ENCODE results near the gene PKN3.

The PKN3 gene

GRCh38 chr9:128718047-128718446 lies 15.7 kb downstream of the PKN3 start:
- no peaks in the 10 kb centered on the region for H3K9me3 ChIP-seq (ENCODE audit: control insufficient read depth, insufficient read depth, low read length)
- DNase-seq (ENCODE audit: low read depth, low spot score), result no peak
- H3K4me3 ChIP-seq (ENCODE audit: low read length), result no peak overlapping the region
- H3K36me3 ChIP-seq (ENCODE audit: control insufficient read depth, insufficient read depth, low read length), result peaks cover 10% of the 10 kb centered on the region
- H3K27me3 ChIP-seq (ENCODE audit: control insufficient read depth, insufficient read depth, low read length), result no peaks in the 10 kb centered on the region
- no peak overlapping the region for H3K27ac ChIP-seq (ENCODE audit: low read length)
- no peaks in the 10 kb centered on the region for H3K4me1 ChIP-seq (ENCODE audit: control insufficient read depth, insufficient read depth, low read length)
- WGBS (ENCODE audit: insufficient coverage, insufficient read length), result no CpG with 5 or more reads among the region's 8 CpGs

- WGBS (ENCODE audit: insufficient coverage, insufficient read length), result no CpG with 5 or more reads among the region's 5 CpGs
- no peak overlapping the region for H3K27ac ChIP-seq (ENCODE audit: low read length)
- H3K27me3 ChIP-seq (ENCODE audit: control insufficient read depth, insufficient read depth, low read length), result no peaks in the 10 kb centered on the region
- no peak for DNase-seq (ENCODE audit: low read depth, low spot score)
- no peaks in the 10 kb centered on the region for H3K4me1 ChIP-seq (ENCODE audit: control insufficient read depth, insufficient read depth, low read length)
- no peaks in the 10 kb centered on the region for H3K9me3 ChIP-seq (ENCODE audit: control insufficient read depth, insufficient read depth, low read length)
- no peak overlapping the region for H3K4me3 ChIP-seq (ENCODE audit: low read length)
- H3K36me3 ChIP-seq (ENCODE audit: control insufficient read depth, insufficient read depth, low read length), result peaks cover 8% of the 10 kb centered on the region
These were observed 16.2 kb downstream of the PKN3 start for GRCh38 chr9:128718475-128718874.

GRCh38 chr9:128719919-128720605 lies 17.8 kb downstream of the PKN3 start:
- H3K4me3 ChIP-seq (ENCODE audit: low read length), result no peak overlapping the region
- no CpG with 5 or more reads among the region's 30 CpGs for WGBS (ENCODE audit: insufficient coverage, insufficient read length)
- peaks cover 7% of the 10 kb centered on the region for H3K36me3 ChIP-seq (ENCODE audit: control insufficient read depth, insufficient read depth, low read length)
- H3K4me1 ChIP-seq (ENCODE audit: control insufficient read depth, insufficient read depth, low read length), result no peaks in the 10 kb centered on the region
- H3K9me3 ChIP-seq (ENCODE audit: control insufficient read depth, insufficient read depth, low read length), result no peaks in the 10 kb centered on the region
- no peak overlapping the region for H3K27ac ChIP-seq (ENCODE audit: low read length)
- DNase-seq (ENCODE audit: low read depth, low spot score), result no peak
- H3K27me3 ChIP-seq (ENCODE audit: control insufficient read depth, insufficient read depth, low read length), result no peaks in the 10 kb centered on the region

- H3K27me3 ChIP-seq (ENCODE audit: control insufficient read depth, insufficient read depth, low read length), result no peaks in the 10 kb centered on the region
- no peak overlapping the region for H3K27ac ChIP-seq (ENCODE audit: low read length)
- DNase-seq (ENCODE audit: low read depth, low spot score), result no peak
- H3K9me3 ChIP-seq (ENCODE audit: control insufficient read depth, insufficient read depth, low read length), result no peaks in the 10 kb centered on the region
- no CpG with 5 or more reads among the region's 22 CpGs for WGBS (ENCODE audit: insufficient coverage, insufficient read length)
- H3K4me3 ChIP-seq (ENCODE audit: low read length), result no peak overlapping the region
- no peaks in the 10 kb centered on the region for H3K4me1 ChIP-seq (ENCODE audit: control insufficient read depth, insufficient read depth, low read length)
- peaks cover 7% of the 10 kb centered on the region for H3K36me3 ChIP-seq (ENCODE audit: control insufficient read depth, insufficient read depth, low read length)
These were observed 18.7 kb downstream of the PKN3 start for GRCh38 chr9:128720841-128721486.

GRCh38 chr9:128721487-128722010 lies 19.2 kb downstream of the PKN3 start:
- Histone ChIP-seq H3K4me1 (ENCODE audit: control insufficient read depth, insufficient read depth, low read length) (no peaks in the 10 kb centered on the region), H3K36me3 (ENCODE audit: control insufficient read depth, insufficient read depth, low read length) (peaks cover 7% of the 10 kb centered on the region), H3K4me3 (ENCODE audit: low read length) (no peak overlapping the region), H3K9me3 (ENCODE audit: control insufficient read depth, insufficient read depth, low read length) (no peaks in the 10 kb centered on the region), H3K27ac (ENCODE audit: low read length) (no peak overlapping the region), H3K27me3 (ENCODE audit: control insufficient read depth, insufficient read depth, low read length) (no peaks in the 10 kb centered on the region)
- no peak for DNase-seq (ENCODE audit: low read depth, low spot score)
- WGBS (ENCODE audit: insufficient coverage, insufficient read length), result no CpG with 5 or more reads among the region's 18 CpGs

GRCh38 chr9:128722380-128723351 lies 20.4 kb downstream of the PKN3 start:
- WGBS (ENCODE audit: insufficient coverage, insufficient read length), result no CpG with 5 or more reads among the region's 9 CpGs
- Histone ChIP-seq H3K4me1 (ENCODE audit: control insufficient read depth, insufficient read depth, low read length) (no peaks in the 10 kb centered on the region), H3K27me3 (ENCODE audit: control insufficient read depth, insufficient read depth, low read length) (no peaks in the 10 kb centered on the region), H3K4me3 (ENCODE audit: low read length) (no peak overlapping the region), H3K9me3 (ENCODE audit: control insufficient read depth, insufficient read depth, low read length) (no peaks in the 10 kb centered on the region), H3K36me3 (ENCODE audit: control insufficient read depth, insufficient read depth, low read length) (peaks cover 7% of the 10 kb centered on the region), H3K27ac (ENCODE audit: low read length) (no peak overlapping the region)
- DNase-seq (ENCODE audit: low read depth, low spot score), result no peak

- DNase-seq (ENCODE audit: low read depth, low spot score), result no peak
- H3K4me1 ChIP-seq (ENCODE audit: control insufficient read depth, insufficient read depth, low read length), result no peaks in the 10 kb centered on the region
- H3K27ac ChIP-seq (ENCODE audit: low read length), result no peak overlapping the region
- H3K9me3 ChIP-seq (ENCODE audit: control insufficient read depth, insufficient read depth, low read length), result no peaks in the 10 kb centered on the region
- peak overlapping the region; percentile 95 for H3K4me3 ChIP-seq (ENCODE audit: low read length)
- H3K36me3 ChIP-seq (ENCODE audit: control insufficient read depth, insufficient read depth, low read length), result peaks cover 7% of the 10 kb centered on the region
- no peaks in the 10 kb centered on the region for H3K27me3 ChIP-seq (ENCODE audit: control insufficient read depth, insufficient read depth, low read length)
- no CpG with 5 or more reads among the region's 7 CpGs for WGBS (ENCODE audit: insufficient coverage, insufficient read length)
These were observed 21.1 kb downstream of the PKN3 start for GRCh38 chr9:128723352-128723865.

GRCh38 chr9:128723866-128724743 lies 21.8 kb downstream of the PKN3 start, which contains the start of gene ZDHHC12:
Gene ZDHHC12, minus strand, starts transcription at chr9:128724127. Its CDS starts 34 bp downstream, at chr9:128724093.
- Histone ChIP-seq H3K27ac (ENCODE audit: low read length) (no peak within 1 kb of the TSS), H3K4me1 (ENCODE audit: control insufficient read depth, insufficient read depth, low read length) (no peaks in the 10 kb centered on the region), H3K4me3 (ENCODE audit: low read length) (peak within 1 kb of the TSS; percentile 95), H3K9me3 (ENCODE audit: control insufficient read depth, insufficient read depth, low read length) (no peaks in the 10 kb centered on the region), H3K27me3 (ENCODE audit: control insufficient read depth, insufficient read depth, low read length) (no peaks in the 10 kb centered on the region), H3K36me3 (ENCODE audit: control insufficient read depth, insufficient read depth, low read length) (peaks cover 7% of the 10 kb centered on the region)
- DNase-seq (ENCODE audit: low read depth, low spot score), result peak; percentile 96
- WGBS (ENCODE audit: insufficient coverage, insufficient read length), result no CpG with 5 or more reads among the region's 68 CpGs

GRCh38 chr9:128724744-128725211 lies 22.5 kb downstream of the PKN3 start:
- WGBS (ENCODE audit: insufficient coverage, insufficient read length), result no CpG with 5 or more reads among the region's 10 CpGs
- DNase-seq (ENCODE audit: low read depth, low spot score), result peak; percentile 75
- no peak overlapping the region for H3K27ac ChIP-seq (ENCODE audit: low read length)
- H3K36me3 ChIP-seq (ENCODE audit: control insufficient read depth, insufficient read depth, low read length), result peaks cover 7% of the 10 kb centered on the region
- H3K4me3 ChIP-seq (ENCODE audit: low read length), result peak overlapping the region; percentile 18; the same call in 1 of the 2 replicates
- H3K4me1 ChIP-seq (ENCODE audit: control insufficient read depth, insufficient read depth, low read length), result no peaks in the 10 kb centered on the region
- H3K9me3 ChIP-seq (ENCODE audit: control insufficient read depth, insufficient read depth, low read length), result no peaks in the 10 kb centered on the region
- no peaks in the 10 kb centered on the region for H3K27me3 ChIP-seq (ENCODE audit: control insufficient read depth, insufficient read depth, low read length)

Measured in iPS DF 6.9 (cell line).